Neural cell (in vitro differentiated cells): ENCODE measurements around the gene ARHGEF39. TPM values are rescaled to one million over a fixed set of nuclear protein-coding genes. Genes with fewer than 3 reads are reported as not detected.

Experiments used
- H2AFZ ChIP-seq: fragments of 200-600, 300-800 bp; sonication (generic), shearing (Covaris generic); 2 replicates; pipeline ENCODE4 v1.6.0; 2014; ENCODE audit warnings: low read depth, mild to moderate bottlenecking, antibody characterized with exemption, low read length, moderate library complexity
- H3F3A ChIP-seq: fragments of 200-600 bp; shearing (Covaris generic); 2 replicates; pipeline ENCODE4 v1.6.1; 2016; ENCODE audit warnings: mild to moderate bottlenecking, moderate library complexity, mixed read lengths, antibody characterized with exemption, low read length; ENCODE audit not compliant: insufficient read depth, poor library complexity, severe bottlenecking
- H3K27ac ChIP-seq: fragments of 200-600, 300-800 bp; sonication (generic), shearing (Covaris generic); 2 replicates; pipeline ENCODE4 v1.5.1; 2014; ENCODE audit warnings: mild to moderate bottlenecking, low read length, moderate library complexity
- H3K27me3 ChIP-seq: fragments of 300-800, 200-600 bp; sonication (generic), shearing (Covaris generic); 2 replicates; pipeline ENCODE4 v1.6.0; 2014; ENCODE audit warnings: mild to moderate bottlenecking, low read depth, low read length, moderate library complexity; ENCODE audit not compliant: insufficient read depth
- H3K36me3 ChIP-seq: fragments of 300-800, 200-600 bp; sonication (generic), shearing (Covaris generic); 2 replicates; pipeline ENCODE4 v1.5.1; 2014; ENCODE audit warnings: mild to moderate bottlenecking, antibody characterized with exemption, low read length, moderate library complexity; ENCODE audit not compliant: insufficient read depth
- H3K4me2 ChIP-seq: fragments of 300-800, 200-600 bp; sonication (generic), shearing (Covaris generic); 2 replicates; pipeline ENCODE4 v1.6.0; 2014; ENCODE audit warnings: mild to moderate bottlenecking, low read length
- H3K4me3 ChIP-seq: fragments of 300-800, 200-600 bp; sonication (generic), shearing (Covaris generic); 2 replicates; pipeline ENCODE4 v1.5.1; 2014; ENCODE audit warnings: mild to moderate bottlenecking, low read length, moderate library complexity
- H3K79me2 ChIP-seq: fragments of 200-600 bp; shearing (Covaris generic); replicated peaks from 2 replicates; pipeline ENCODE4 v1.6.0; 2014; ENCODE audit warnings: mild to moderate bottlenecking, low read length, moderate library complexity; ENCODE audit not compliant: insufficient read depth
- H3K9ac ChIP-seq: fragments of 300-800, 200-600 bp; sonication (generic), shearing (Covaris generic); 2 replicates; pipeline ENCODE4 v1.6.1; 2016; ENCODE audit warnings: mild to moderate bottlenecking, low read length, mixed read lengths
- H3K9me2 ChIP-seq: fragments of 200-600 bp; shearing (Covaris generic); 2 replicates; pipeline ENCODE4 v1.6.1; 2016; ENCODE audit warnings: mild to moderate bottlenecking, low read length, mixed read lengths; ENCODE audit not compliant: insufficient read depth
- H3K9me3 ChIP-seq: fragments of 200-600, 300-800 bp; sonication (generic), shearing (Covaris generic); 2 replicates; pipeline ENCODE4 v1.6.1; 2016; ENCODE audit warnings: mild to moderate bottlenecking, mixed run types, low read length, moderate library complexity, mixed read lengths
- H4K20me1 ChIP-seq: fragments of 200-600 bp; shearing (Covaris generic); 2 replicates; pipeline ENCODE4 v1.6.1; 2016; ENCODE audit warnings: mild to moderate bottlenecking, mixed run types; ENCODE audit not compliant: insufficient read depth
- CTCF ChIP-seq: fragments of 450-650 bp; IDR thresholded peaks from 2 replicates; pipeline ENCODE4 v1.5.1; 2014; ENCODE audit warnings: antibody characterized with exemption, mild to moderate bottlenecking, moderate library complexity; ENCODE audit not compliant: poor library complexity, severe bottlenecking
- EP300 ChIP-seq: fragments of 450-650 bp; conservative IDR thresholded peaks from 2 replicates; pipeline ENCODE4 v1.6.1; 2014; ENCODE audit warnings: antibody characterized with exemption, mild to moderate bottlenecking, moderate library complexity; ENCODE audit not compliant: poor library complexity, severe bottlenecking
- EZH2 ChIP-seq: fragments of 200-600, 300-800 bp; shearing (Covaris generic), sonication (generic); IDR thresholded peaks from 2 replicates; pipeline ENCODE4 v1.6.1; 2014; ENCODE audit warnings: antibody characterized with exemption, low read length, borderline replicate concordance, mild to moderate bottlenecking; ENCODE audit not compliant: insufficient read depth, poor library complexity, severe bottlenecking
- MXI1 ChIP-seq: fragments of 450-650 bp; conservative IDR thresholded peaks from 2 replicates; pipeline ENCODE4 v1.6.1; 2014; ENCODE audit warnings: antibody characterized with exemption, mild to moderate bottlenecking; ENCODE audit not compliant: poor library complexity, severe bottlenecking
- POLR2AphosphoS5 ChIP-seq: IDR thresholded peaks from 2 replicates; pipeline ENCODE4 v1.6.1; 2012
- RAD21 ChIP-seq: fragments of 450-650 bp; conservative IDR thresholded peaks from 2 replicates; pipeline ENCODE4 v1.6.1; 2014; ENCODE audit warnings: antibody characterized with exemption, mild to moderate bottlenecking, moderate library complexity
- REST ChIP-seq: IDR thresholded peaks from 2 replicates; pipeline ENCODE4 v1.6.1; 2012; ENCODE audit warnings: borderline replicate concordance
- SMC3 ChIP-seq: fragments of 450-650 bp; conservative IDR thresholded peaks from 2 replicates; pipeline ENCODE4 v1.6.1; 2014; ENCODE audit warnings: antibody characterized with exemption, mild to moderate bottlenecking, moderate library complexity; ENCODE audit not compliant: poor library complexity
- TAF1 ChIP-seq: IDR thresholded peaks from 2 replicates; pipeline ENCODE4 v1.6.1; 2012; ENCODE audit warnings: low read depth
- polyA plus RNA-seq: library from polyadenylated mRNA; depleted of rRNA; stranded (reverse); fragments of >200 nt; gene quantifications from 2 replicates; pipeline ENCODE4 v1.2.3, GENCODE V29; 2014

Gene ARHGEF39
- polyA plus RNA-seq, 1 donor from 2014 or later: 0.51 TPM

GRCh38 chr9:35686222-35687203, 21.5 kb upstream of the ARHGEF39 start:
- H3K9me3 ChIP-seq: no peaks in the 10 kb centered on the region
- no peaks in the 10 kb centered on the region for H4K20me1 ChIP-seq
- TF ChIP-seq CTCF (no peak), SMC3 (no peak), POLR2AphosphoS5 (no peak), MXI1 (no peak), EZH2 (no peak), TAF1 (no peak), EP300 (no peak), RAD21 (no peak), REST (no peak)
- H3K36me3 ChIP-seq: no peaks in the 10 kb centered on the region
- no peak overlapping the region for H2AFZ ChIP-seq
- no peaks in the 10 kb centered on the region for H3F3A ChIP-seq
- H3K9ac ChIP-seq: no peak overlapping the region
- H3K27ac ChIP-seq: no peak overlapping the region
- no peak overlapping the region for H3K4me2 ChIP-seq
- no peak overlapping the region for H3K4me3 ChIP-seq
- H3K79me2 ChIP-seq: no peaks in the 10 kb centered on the region
- H3K27me3 ChIP-seq: peaks cover 26% of the 10 kb centered on the region
- H3K9me2 ChIP-seq: no peaks in the 10 kb centered on the region

DNA sequence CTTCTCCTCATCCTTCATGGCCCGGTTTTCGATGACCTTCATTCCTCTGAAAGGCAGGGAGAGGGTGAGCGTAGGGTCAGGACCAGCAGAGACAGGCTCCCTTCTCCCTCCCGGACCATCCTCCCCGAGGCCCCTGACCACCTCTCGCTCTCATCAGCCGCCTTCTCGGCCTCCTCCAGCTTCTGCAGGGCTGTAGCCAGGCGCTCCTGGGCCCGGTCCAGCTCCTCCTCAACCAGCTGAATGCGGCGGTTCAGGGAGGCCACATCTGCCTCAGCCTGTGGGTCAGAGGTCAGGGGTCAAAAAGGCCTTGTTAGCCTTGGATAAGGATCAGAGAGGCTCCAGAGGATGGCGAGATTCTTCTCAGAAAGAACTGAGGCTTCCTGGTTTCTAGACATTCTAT, 20.5 kb upstream of the ARHGEF39 start:
- Histone ChIP-seq H3K4me3 (no peak overlapping the region), H3K4me2 (no peak overlapping the region), H3K9ac (no peak overlapping the region), H3K27ac (no peak overlapping the region), H4K20me1 (no peaks in the 10 kb centered on the region), H2AFZ (no peak overlapping the region), H3K27me3 (peaks cover 16% of the 10 kb centered on the region), H3K79me2 (no peaks in the 10 kb centered on the region), H3K36me3 (no peaks in the 10 kb centered on the region), H3K9me2 (no peaks in the 10 kb centered on the region), H3F3A (no peaks in the 10 kb centered on the region), H3K9me3 (no peaks in the 10 kb centered on the region)
- TF ChIP-seq SMC3 (no peak), TAF1 (no peak), RAD21 (no peak), MXI1 (no peak), REST (no peak), CTCF (no peak), EZH2 (no peak), EP300 (no peak), POLR2AphosphoS5 (no peak)
